Parathyroid adenoma (tissue), 2 donors: ENCODE data around the gene TAB3.

Experiments used
- H2AFZ ChIP-seq: fragments of 300-600 bp; sonication (generic); one replicate; pipeline ENCODE4 v1.7.0; 2017; ENCODE audit warnings: antibody characterized with exemption, mild to moderate bottlenecking
- H3K27ac ChIP-seq: fragments of 300-600 bp; sonication (generic); one replicate; pipeline ENCODE4 v1.7.0; 2017
- H3K27me3 ChIP-seq: fragments of 300-600 bp; sonication (generic); one replicate; pipeline ENCODE4 v1.7.0; 2017; ENCODE audit warnings: low read length; ENCODE audit not compliant: control insufficient read depth, insufficient read depth
- H3K36me3 ChIP-seq: fragments of 300-600 bp; sonication (generic); one replicate; pipeline ENCODE4 v1.7.0; 2017; ENCODE audit warnings: low read length; ENCODE audit not compliant: control insufficient read depth, insufficient read depth
- H3K4me1 ChIP-seq: fragments of 300-600 bp; sonication (generic); one replicate; pipeline ENCODE4 v1.7.0; 2017; ENCODE audit warnings: control low read depth
- H3K4me2 ChIP-seq: fragments of 300-600 bp; sonication (generic); one replicate; pipeline ENCODE4 v1.7.0; 2017; ENCODE audit warnings: low read length
- H3K4me3 ChIP-seq: fragments of 300-600 bp; sonication (generic); one replicate; pipeline ENCODE4 v1.7.0; 2017; ENCODE audit warnings: low read depth, low read length
- H3K79me2 ChIP-seq: fragments of 300-600 bp; sonication (generic); one replicate; pipeline ENCODE4 v1.7.0; 2017; ENCODE audit warnings: control low read depth
- H3K9ac ChIP-seq: fragments of 300-600 bp; sonication (generic); one replicate; pipeline ENCODE4 v1.7.0; 2017; ENCODE audit warnings: mild to moderate bottlenecking
- H3K9me3 ChIP-seq: fragments of 300-600 bp; sonication (generic); one replicate; pipeline ENCODE4 v1.7.0; 2017; ENCODE audit warnings: low read length; ENCODE audit not compliant: control insufficient read depth
- TF ChIP-seq, protein P1 (sequence below): fragments of 300-600 bp; sonication (generic); IDR thresholded peaks from one replicate; pipeline ENCODE4 v1.7.0; 2017; ENCODE audit warnings: antibody characterized with exemption, mild to moderate bottlenecking
- donor health status: primary hyperparathyroidism.

The TAB3 gene

GRCh38 chrX:30795981-30796958 lies 92.8 kb downstream of the TAB3 start:
- Histone ChIP-seq H3K27me3 (no peaks in the 10 kb centered on the region), H3K36me3 (no peaks in the 10 kb centered on the region), H3K4me2 (no peak overlapping the region), H3K9me3 (no peaks in the 10 kb centered on the region), H2AFZ (no peak overlapping the region), H3K27ac (no peak overlapping the region), H3K4me1 (no peaks in the 10 kb centered on the region), H3K9ac (no peak overlapping the region), H3K4me3 (no peak overlapping the region), H3K79me2 (no peaks in the 10 kb centered on the region)
- TF ChIP-seq, protein P1, sequence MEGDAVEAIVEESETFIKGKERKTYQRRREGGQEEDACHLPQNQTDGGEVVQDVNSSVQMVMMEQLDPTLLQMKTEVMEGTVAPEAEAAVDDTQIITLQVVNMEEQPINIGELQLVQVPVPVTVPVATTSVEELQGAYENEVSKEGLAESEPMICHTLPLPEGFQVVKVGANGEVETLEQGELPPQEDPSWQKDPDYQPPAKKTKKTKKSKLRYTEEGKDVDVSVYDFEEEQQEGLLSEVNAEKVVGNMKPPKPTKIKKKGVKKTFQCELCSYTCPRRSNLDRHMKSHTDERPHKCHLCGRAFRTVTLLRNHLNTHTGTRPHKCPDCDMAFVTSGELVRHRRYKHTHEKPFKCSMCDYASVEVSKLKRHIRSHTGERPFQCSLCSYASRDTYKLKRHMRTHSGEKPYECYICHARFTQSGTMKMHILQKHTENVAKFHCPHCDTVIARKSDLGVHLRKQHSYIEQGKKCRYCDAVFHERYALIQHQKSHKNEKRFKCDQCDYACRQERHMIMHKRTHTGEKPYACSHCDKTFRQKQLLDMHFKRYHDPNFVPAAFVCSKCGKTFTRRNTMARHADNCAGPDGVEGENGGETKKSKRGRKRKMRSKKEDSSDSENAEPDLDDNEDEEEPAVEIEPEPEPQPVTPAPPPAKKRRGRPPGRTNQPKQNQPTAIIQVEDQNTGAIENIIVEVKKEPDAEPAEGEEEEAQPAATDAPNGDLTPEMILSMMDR, result no peak

DNA sequence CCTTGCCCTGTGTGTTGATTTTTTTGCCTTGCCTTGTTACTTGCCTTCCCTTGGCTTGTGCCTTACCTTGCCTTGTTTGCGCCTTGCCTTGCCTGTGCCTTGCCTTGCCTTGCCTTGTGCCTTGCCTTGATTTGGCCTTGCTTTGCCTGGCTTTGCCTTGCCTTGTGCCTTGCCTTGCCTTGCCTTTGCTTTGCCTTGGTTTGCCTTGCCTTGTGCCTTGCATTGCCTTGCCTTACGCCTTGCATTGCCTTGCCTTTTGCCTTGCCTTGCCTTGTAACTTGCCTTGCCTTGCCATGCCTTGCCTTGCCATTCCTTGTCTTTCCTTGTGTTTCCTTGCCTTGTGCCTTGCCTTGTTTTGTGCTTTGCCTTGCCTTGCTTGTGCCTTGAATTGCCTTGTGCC lies 94.6 kb downstream of the TAB3 start:
- H3K9ac ChIP-seq, result no peak overlapping the region
- H3K79me2 ChIP-seq, result no peaks in the 10 kb centered on the region
- no peaks in the 10 kb centered on the region for H3K27me3 ChIP-seq
- no peak overlapping the region for H3K27ac ChIP-seq
- no peaks in the 10 kb centered on the region for H3K4me1 ChIP-seq
- no peaks in the 10 kb centered on the region for H3K9me3 ChIP-seq
- no peaks in the 10 kb centered on the region for H3K36me3 ChIP-seq
- H3K4me3 ChIP-seq, result no peak overlapping the region
- TF ChIP-seq, protein P1, result no peak
- no peak overlapping the region for H3K4me2 ChIP-seq
- H2AFZ ChIP-seq, result no peak overlapping the region

- Histone ChIP-seq H3K4me3 (no peak overlapping the region), H3K36me3 (no peaks in the 10 kb centered on the region), H3K9ac (no peak overlapping the region), H3K9me3 (no peaks in the 10 kb centered on the region), H2AFZ (no peak overlapping the region), H3K27ac (no peak overlapping the region), H3K27me3 (no peaks in the 10 kb centered on the region), H3K4me1 (no peaks in the 10 kb centered on the region), H3K79me2 (no peaks in the 10 kb centered on the region), H3K4me2 (no peak overlapping the region)
- TF ChIP-seq, protein P1, result no peak
These were observed 95.3 kb downstream of the TAB3 start for GRCh38 chrX:30793767-30794103.

- Histone ChIP-seq H3K4me3 (no peak overlapping the region), H3K79me2 (no peaks in the 10 kb centered on the region), H3K27me3 (no peaks in the 10 kb centered on the region), H3K9ac (no peak overlapping the region), H3K4me1 (no peaks in the 10 kb centered on the region), H3K36me3 (no peaks in the 10 kb centered on the region), H3K27ac (no peak overlapping the region), H3K4me2 (no peak overlapping the region), H3K9me3 (no peaks in the 10 kb centered on the region), H2AFZ (no peak overlapping the region)
- TF ChIP-seq, protein P1, result no peak
These were observed 95.8 kb downstream of the TAB3 start for GRCh38 chrX:30793075-30793766.
